ENCODE measurements around the gene ZNF227.

DNA sequence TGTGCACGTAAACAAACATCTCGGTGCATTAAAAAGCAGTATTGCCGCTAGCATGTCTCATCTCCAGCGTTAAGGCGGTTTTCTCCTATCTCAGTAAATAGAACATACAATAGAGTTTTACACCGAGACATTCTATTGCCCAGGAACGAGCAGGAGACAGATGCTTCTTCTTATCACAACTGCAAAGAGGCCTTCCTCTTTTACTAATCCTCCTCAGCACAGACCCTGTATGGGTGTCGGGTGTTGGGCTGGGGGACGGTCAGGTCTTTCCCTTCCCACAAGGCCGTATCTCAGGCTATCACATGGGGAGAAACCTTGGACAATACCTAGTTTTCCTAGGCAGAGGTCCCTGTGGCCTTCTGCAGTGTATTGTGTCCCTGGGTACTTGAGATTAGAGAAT, 68.6 kb downstream of the ZNF227 start:
- TF ChIP-seq, protein P1, sequence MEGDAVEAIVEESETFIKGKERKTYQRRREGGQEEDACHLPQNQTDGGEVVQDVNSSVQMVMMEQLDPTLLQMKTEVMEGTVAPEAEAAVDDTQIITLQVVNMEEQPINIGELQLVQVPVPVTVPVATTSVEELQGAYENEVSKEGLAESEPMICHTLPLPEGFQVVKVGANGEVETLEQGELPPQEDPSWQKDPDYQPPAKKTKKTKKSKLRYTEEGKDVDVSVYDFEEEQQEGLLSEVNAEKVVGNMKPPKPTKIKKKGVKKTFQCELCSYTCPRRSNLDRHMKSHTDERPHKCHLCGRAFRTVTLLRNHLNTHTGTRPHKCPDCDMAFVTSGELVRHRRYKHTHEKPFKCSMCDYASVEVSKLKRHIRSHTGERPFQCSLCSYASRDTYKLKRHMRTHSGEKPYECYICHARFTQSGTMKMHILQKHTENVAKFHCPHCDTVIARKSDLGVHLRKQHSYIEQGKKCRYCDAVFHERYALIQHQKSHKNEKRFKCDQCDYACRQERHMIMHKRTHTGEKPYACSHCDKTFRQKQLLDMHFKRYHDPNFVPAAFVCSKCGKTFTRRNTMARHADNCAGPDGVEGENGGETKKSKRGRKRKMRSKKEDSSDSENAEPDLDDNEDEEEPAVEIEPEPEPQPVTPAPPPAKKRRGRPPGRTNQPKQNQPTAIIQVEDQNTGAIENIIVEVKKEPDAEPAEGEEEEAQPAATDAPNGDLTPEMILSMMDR (conservative IDR thresholded peaks at IDR 0.05; ENCODE audit: low read depth, low read length), result no peak
- TF ChIP-seq EZH2 (IDR thresholded peaks at IDR 0.05; ENCODE audit: low read length, unreplicated experiment), result no peak

Measured in PC-3 (cell line).